MCF 10A (cell line): Measurements from ENCODE around the gene SCARB1. TPM values are rescaled to one million over a fixed set of nuclear protein-coding genes. Genes with fewer than 3 reads are reported as not detected.
"Not testable (repeated sequence)": the region's sequence is repeated elsewhere in the genome, so short reads cannot be mapped to it uniquely, and the experiment has no call there.

ENCODE experiments used
- BruUV-seq: library from RNA; stranded (reverse); fragments of 400-500 nt; replicated peaks from 2 replicates; lab custom pipeline; 2021; lab: Mats Ljungman, UMichigan
- CTCF ChIA-PET: fragments of 300-600 bp; sonication (Branson Sonifier 250); formaldehyde crosslinking; extraction: SDS; loops from one replicate; lab custom pipeline; 2021; ENCODE audit warnings: antibody characterized with exemption, inconsistent platforms; lab: Yijun Ruan, JAX
- POLR2A ChIA-PET: fragments of 300-600, 350-650 bp; sonication (Branson Sonifier 250); formaldehyde crosslinking; extraction: SDS; loops from one replicate; lab custom pipeline; 2020; ENCODE audit warnings: antibody characterized with exemption, inconsistent platforms; lab: Yijun Ruan, JAX
- DNase-seq: peaks from one replicate; pipeline ENCODE4 v3.0.0-alpha.2; 2018; ENCODE audit not compliant: unreplicated experiment
- H3K27ac Mint-ChIP-seq: one replicate; pipeline ENCODE4 v1.8.0; 2022; ENCODE audit warnings: mild to moderate bottlenecking, low read depth, mixed read lengths; ENCODE audit not compliant: unreplicated experiment
- H3K27me3 Mint-ChIP-seq: one replicate; pipeline ENCODE4 v1.8.0; 2022; ENCODE audit warnings: mixed read lengths; ENCODE audit not compliant: insufficient read depth, unreplicated experiment
- H3K36me3 Mint-ChIP-seq: one replicate; pipeline ENCODE4 v1.8.0; 2022; ENCODE audit warnings: mild to moderate bottlenecking, moderate library complexity, mixed read lengths; ENCODE audit not compliant: insufficient read depth, unreplicated experiment
- H3K4me1 Mint-ChIP-seq: one replicate; pipeline ENCODE4 v1.8.0; 2022; ENCODE audit warnings: mixed read lengths; ENCODE audit not compliant: insufficient read depth, unreplicated experiment
- H3K4me3 Mint-ChIP-seq: one replicate; pipeline ENCODE4 v1.8.0; 2022; ENCODE audit warnings: mild to moderate bottlenecking, moderate library complexity, mixed read lengths; ENCODE audit not compliant: unreplicated experiment
- H3K9me3 Mint-ChIP-seq: one replicate; pipeline ENCODE4 v1.8.0; 2022; ENCODE audit warnings: mixed read lengths; ENCODE audit not compliant: unreplicated experiment
- intact Hi-C: fragments of 100-400 bp; cut with micrococcal nuclease; formaldehyde crosslinking; loops from 2 replicates; pipeline ENCODE4 v1.14.1; 2022
- total RNA-seq: library from RNA; stranded (reverse); gene quantifications from 2 replicates; pipeline ENCODE4 v1.2.3, GENCODE V29; 2022
- TF ChIP-seq, protein P1 (sequence below): fragments of 200-600 bp; IDR thresholded peaks from one replicate; pipeline ENCODE4 v1.8.0; 2022; ENCODE audit warnings: antibody characterized with exemption, mild to moderate bottlenecking; ENCODE audit not compliant: unreplicated experiment

The SCARB1 gene
- total RNA-seq, 1 experiment from 2014 or later: 71.0 TPM

DNA sequence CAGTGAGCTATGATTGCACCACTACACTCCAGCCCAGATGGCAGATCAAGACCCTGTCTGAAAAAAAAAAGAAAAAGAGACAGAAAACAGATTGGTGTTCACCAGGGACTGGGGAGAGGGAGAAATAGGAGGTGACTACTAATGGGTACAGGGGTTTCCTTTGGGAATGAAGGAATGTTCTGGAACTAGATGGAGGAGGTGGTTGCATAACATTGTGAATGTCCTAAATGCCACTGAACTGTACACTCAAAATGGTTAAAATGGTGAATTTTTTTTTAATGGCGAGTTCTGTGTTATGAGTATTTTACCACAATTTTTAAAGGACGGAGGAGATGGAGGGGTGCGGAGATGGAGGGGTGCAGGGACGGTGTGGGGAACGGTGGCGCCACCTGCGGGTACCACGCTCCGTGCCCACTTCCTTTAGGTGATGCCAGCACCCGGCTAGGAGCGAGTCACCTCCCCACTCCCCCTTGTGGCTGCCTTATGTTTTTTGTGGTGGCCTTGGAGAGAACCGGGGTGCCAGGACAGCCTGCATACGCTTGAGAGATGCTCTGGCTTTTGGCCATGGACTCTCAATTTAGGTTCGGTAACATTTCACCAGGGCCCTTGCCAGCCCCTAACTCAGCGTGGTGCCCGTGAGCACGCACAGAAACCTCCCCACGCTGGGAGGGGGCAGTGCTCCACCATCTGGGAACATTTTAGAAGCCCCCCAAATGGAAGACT is 34.7 kb upstream of the SCARB1 start:
- H3K9me3 Mint-ChIP-seq: no peaks in the 10 kb centered on the region
- BruUV-seq: no TSS peak
- intact Hi-C loops: loop anchor here (2.0 to 5.0 kb wide), 3 partner anchors 36 to 861 kb away; partner anchors contain the start of gene SCARB1
- no peak overlapping the region for H3K27ac Mint-ChIP-seq
- DNase-seq: peak; percentile 79
- TF ChIP-seq, protein P1, sequence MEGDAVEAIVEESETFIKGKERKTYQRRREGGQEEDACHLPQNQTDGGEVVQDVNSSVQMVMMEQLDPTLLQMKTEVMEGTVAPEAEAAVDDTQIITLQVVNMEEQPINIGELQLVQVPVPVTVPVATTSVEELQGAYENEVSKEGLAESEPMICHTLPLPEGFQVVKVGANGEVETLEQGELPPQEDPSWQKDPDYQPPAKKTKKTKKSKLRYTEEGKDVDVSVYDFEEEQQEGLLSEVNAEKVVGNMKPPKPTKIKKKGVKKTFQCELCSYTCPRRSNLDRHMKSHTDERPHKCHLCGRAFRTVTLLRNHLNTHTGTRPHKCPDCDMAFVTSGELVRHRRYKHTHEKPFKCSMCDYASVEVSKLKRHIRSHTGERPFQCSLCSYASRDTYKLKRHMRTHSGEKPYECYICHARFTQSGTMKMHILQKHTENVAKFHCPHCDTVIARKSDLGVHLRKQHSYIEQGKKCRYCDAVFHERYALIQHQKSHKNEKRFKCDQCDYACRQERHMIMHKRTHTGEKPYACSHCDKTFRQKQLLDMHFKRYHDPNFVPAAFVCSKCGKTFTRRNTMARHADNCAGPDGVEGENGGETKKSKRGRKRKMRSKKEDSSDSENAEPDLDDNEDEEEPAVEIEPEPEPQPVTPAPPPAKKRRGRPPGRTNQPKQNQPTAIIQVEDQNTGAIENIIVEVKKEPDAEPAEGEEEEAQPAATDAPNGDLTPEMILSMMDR: peak; percentile 54
- H3K4me3 Mint-ChIP-seq: no peak overlapping the region
- CTCF ChIA-PET: interaction anchor here (0.9 kb wide), 1 partner anchor 9 kb away, joined by 3 read pairs; no protein-coding TSS in a partner anchor
- H3K36me3 Mint-ChIP-seq: no peaks in the 10 kb centered on the region
- no peaks in the 10 kb centered on the region for H3K27me3 Mint-ChIP-seq
- H3K4me1 Mint-ChIP-seq: peaks cover 6% of the 10 kb centered on the region
- POLR2A ChIA-PET: no interaction called here

DNA sequence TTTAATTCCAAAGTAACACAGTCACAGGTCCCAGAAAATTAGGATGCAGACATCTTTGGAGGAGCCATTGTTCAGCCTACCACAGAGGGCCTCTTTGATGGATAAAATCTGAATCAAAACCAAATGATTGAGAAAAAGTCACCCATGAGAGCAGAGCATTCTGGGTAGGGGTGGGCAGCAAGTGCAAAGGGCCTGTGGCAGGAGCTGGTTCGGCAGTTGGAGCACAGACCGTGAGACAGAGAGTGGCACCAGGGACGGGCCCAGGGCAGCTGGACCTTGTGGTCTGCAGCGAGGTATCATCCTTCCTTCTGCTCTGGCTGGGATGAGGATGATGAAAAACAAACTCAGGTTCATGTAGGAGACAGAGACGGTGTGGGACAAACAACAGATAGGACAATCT is 32.8 kb upstream of the SCARB1 start:
- Mint-ChIP-seq H3K9me3 (no peaks in the 10 kb centered on the region), H3K4me1 (peaks cover 6% of the 10 kb centered on the region), H3K27ac (no peak overlapping the region), H3K4me3 (no peak overlapping the region), H3K27me3 (no peaks in the 10 kb centered on the region), H3K36me3 (no peaks in the 10 kb centered on the region)
- intact Hi-C loops: loop anchor here (5.0 kb wide), 1 partner anchor 859 kb away; no protein-coding TSS in a partner anchor
- no TSS peak for BruUV-seq
- TF ChIP-seq, protein P1: no peak
- ChIA-PET CTCF (interaction anchor here (0.6 kb wide), 1 partner anchor 104 kb away, joined by 4 read pairs; no protein-coding TSS in a partner anchor), POLR2A (no interaction called here)
- DNase-seq: no peak

DNA sequence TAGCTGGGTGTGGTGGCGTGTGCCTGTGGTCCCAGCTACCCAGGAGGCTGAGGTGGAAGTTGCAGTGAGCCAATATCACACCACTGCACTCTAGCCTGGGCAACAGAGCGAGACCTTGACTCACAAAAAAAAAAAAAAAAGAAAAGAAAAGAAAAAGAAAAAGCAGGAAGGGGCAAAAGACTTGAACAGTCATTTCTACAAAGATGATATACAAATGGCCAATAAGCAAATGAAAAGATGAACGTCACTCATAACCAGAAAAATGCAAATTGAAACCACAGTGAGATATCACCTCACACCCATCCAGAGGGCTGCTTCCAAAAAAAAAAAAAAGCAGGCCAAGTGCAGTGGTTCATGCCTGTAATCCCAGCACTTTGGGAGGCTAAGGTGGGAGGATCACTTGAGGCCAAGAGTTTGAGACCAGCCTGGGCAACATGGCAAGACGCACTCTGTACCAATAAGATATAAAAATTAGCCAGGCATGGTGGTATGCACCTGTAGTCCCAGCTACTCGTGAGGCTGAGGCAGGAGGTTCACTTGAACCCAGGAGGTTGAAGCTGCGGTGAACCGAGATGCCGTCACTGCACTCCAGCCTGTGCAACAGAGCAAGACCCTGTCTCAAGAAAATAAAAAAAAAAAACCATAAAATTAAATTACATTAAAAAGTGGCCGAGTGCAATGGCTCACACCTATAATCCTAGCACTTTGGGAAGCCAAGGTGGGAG is 30.3 kb upstream of the SCARB1 start:
- POLR2A ChIA-PET: interaction anchor here (1.0 kb wide), 1 partner anchor 11 kb away, joined by 3 read pairs; no protein-coding TSS in a partner anchor
- TF ChIP-seq, protein P1: no peak
- intact Hi-C loops: no loop called here
- DNase-seq: no peak
- Mint-ChIP-seq H3K27ac (no peak overlapping the region), H3K4me1 (peaks cover 6% of the 10 kb centered on the region), H3K9me3 (no peaks in the 10 kb centered on the region), H3K36me3 (peaks cover 4% of the 10 kb centered on the region), H3K4me3 (no peak overlapping the region), H3K27me3 (no peaks in the 10 kb centered on the region)
- no TSS peak for BruUV-seq
- CTCF ChIA-PET: interaction anchor here (0.6 to 0.8 kb wide), 3 partner anchors 90 to 1723 kb away, joined by 3 read pairs; no protein-coding TSS in a partner anchor

DNA sequence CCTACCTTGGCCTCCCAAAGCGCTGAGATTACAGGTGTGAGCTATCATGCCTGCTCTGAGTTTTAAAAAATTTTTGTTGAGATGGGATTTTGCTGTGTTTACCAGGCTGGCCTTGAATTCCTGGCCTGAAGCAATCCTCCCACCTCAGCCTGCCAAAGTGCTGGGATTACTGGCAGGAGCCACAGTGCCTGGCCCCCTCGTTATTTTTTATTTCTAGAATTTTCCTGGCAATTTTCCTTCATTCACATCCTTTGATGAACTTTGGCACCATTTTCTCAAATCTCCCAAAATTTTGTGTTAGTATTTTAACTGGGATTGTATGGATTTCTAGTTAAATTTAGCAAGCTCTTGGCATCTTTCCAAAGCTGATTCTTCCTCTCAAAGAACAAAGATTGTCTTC is 24.6 kb upstream of the SCARB1 start:
- H3K36me3 Mint-ChIP-seq: peaks cover 4% of the 10 kb centered on the region
- no peak overlapping the region for H3K27ac Mint-ChIP-seq
- no peak overlapping the region for H3K4me3 Mint-ChIP-seq
- H3K9me3 Mint-ChIP-seq: no peaks in the 10 kb centered on the region
- H3K4me1 Mint-ChIP-seq: peaks cover 2% of the 10 kb centered on the region
- TF ChIP-seq, protein P1: no peak
- H3K27me3 Mint-ChIP-seq: no peaks in the 10 kb centered on the region
- no TSS peak for BruUV-seq
- no peak for DNase-seq
- CTCF ChIA-PET: no interaction called here
- POLR2A ChIA-PET: no interaction called here
- intact Hi-C loops: no loop called here

DNA sequence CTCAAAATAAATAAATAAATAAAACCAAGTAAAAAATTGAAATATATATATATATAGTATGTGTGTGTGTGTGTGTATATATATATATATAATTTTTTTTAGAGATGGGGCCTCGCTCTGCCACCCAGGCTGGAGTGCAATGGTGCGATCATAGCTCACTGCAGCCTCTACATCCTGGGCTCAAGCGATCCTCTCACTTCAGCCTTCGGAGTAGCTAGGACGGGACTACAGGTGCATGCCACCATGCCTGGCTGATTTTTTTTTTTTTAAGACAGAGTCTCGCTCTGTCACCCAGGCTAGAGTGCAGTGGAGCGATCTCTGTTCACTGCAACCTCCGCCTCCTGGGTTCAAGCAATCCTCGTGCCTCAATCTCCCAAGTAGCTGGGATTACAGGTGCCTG is 24.1 kb upstream of the SCARB1 start:
- DNase-seq, H3K36me3 Mint-ChIP-seq, H3K27me3 Mint-ChIP-seq, intact Hi-C loops, H3K4me1 Mint-ChIP-seq, BruUV-seq, H3K9me3 Mint-ChIP-seq, H3K4me3 Mint-ChIP-seq, H3K27ac Mint-ChIP-seq: not testable (repeated sequence)
- CTCF ChIA-PET: interaction anchor here (0.6 to 1.4 kb wide), 2 partner anchors 19 to 32 kb away, joined by 3 to 5 read pairs; no protein-coding TSS in a partner anchor
- POLR2A ChIA-PET: interaction anchor here (0.9 kb wide), 1 partner anchor 59 kb away, joined by 4 read pairs; no protein-coding TSS in a partner anchor
